ENCODE measurements around the gene LRRFIP1.

GRCh38 chr2:237752761-237753165 is 125.4 kb downstream of the LRRFIP1 start:
- TF ChIP-seq CTCF (IDR thresholded peaks at IDR 0.05) = no peak
- TF ChIP-seq POLR2A (IDR thresholded peaks at IDR 0.05) = no peak

All from adrenal gland (tissue), 5 donors.